Subcutaneous adipose tissue (tissue), 4 donors: ENCODE data around the gene PCSK2. TPM values are rescaled to one million over a fixed set of nuclear protein-coding genes. Genes with fewer than 3 reads are reported as not detected.

Source experiments
- small RNA-seq: library from RNA; depleted of rRNA; stranded (forward); fragments of <200 nt; gene quantifications from one replicate; pipeline ENCODE3, GENCODE V24; 2016
- total RNA-seq, 4 donors: library from RNA; depleted of rRNA; stranded (reverse); fragments of >200 nt; gene quantifications; one replicate each; pipeline ENCODE4 v1.1.0, GENCODE V29; 2016
- TF ChIP-seq, protein P1 (sequence below): fragments of 450-650 bp; IDR thresholded peaks from one replicate; pipeline ENCODE4 v1.5.1; 2016; ENCODE audit warnings: low read depth, mild to moderate bottlenecking, control low read depth, antibody characterized with exemption, moderate library complexity

Gene PCSK2
- total RNA-seq, 4 donors from 2014 or later = 0.19 TPM; not detected in 3

DNA sequence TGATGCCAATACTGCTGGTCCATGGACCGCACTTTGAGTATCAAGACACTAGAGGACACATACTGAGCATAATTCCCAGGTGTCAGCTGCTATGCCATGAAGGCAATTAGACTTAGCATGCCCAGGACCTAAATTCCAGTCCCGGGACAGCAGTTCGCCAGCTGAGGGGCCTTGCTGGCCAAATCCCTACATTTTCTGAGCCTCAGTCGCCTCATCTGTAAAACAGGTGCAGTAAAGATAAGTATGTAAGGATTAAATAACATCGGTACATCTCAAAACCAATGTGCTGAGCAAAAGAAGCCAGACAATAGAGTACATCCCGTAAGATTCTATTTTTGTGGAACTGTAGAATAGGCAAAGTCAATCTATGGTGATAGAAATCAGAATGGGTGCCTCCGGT is 303.3 kb downstream of the PCSK2 start:
- TF ChIP-seq, protein P1, sequence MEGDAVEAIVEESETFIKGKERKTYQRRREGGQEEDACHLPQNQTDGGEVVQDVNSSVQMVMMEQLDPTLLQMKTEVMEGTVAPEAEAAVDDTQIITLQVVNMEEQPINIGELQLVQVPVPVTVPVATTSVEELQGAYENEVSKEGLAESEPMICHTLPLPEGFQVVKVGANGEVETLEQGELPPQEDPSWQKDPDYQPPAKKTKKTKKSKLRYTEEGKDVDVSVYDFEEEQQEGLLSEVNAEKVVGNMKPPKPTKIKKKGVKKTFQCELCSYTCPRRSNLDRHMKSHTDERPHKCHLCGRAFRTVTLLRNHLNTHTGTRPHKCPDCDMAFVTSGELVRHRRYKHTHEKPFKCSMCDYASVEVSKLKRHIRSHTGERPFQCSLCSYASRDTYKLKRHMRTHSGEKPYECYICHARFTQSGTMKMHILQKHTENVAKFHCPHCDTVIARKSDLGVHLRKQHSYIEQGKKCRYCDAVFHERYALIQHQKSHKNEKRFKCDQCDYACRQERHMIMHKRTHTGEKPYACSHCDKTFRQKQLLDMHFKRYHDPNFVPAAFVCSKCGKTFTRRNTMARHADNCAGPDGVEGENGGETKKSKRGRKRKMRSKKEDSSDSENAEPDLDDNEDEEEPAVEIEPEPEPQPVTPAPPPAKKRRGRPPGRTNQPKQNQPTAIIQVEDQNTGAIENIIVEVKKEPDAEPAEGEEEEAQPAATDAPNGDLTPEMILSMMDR = no peak

DNA sequence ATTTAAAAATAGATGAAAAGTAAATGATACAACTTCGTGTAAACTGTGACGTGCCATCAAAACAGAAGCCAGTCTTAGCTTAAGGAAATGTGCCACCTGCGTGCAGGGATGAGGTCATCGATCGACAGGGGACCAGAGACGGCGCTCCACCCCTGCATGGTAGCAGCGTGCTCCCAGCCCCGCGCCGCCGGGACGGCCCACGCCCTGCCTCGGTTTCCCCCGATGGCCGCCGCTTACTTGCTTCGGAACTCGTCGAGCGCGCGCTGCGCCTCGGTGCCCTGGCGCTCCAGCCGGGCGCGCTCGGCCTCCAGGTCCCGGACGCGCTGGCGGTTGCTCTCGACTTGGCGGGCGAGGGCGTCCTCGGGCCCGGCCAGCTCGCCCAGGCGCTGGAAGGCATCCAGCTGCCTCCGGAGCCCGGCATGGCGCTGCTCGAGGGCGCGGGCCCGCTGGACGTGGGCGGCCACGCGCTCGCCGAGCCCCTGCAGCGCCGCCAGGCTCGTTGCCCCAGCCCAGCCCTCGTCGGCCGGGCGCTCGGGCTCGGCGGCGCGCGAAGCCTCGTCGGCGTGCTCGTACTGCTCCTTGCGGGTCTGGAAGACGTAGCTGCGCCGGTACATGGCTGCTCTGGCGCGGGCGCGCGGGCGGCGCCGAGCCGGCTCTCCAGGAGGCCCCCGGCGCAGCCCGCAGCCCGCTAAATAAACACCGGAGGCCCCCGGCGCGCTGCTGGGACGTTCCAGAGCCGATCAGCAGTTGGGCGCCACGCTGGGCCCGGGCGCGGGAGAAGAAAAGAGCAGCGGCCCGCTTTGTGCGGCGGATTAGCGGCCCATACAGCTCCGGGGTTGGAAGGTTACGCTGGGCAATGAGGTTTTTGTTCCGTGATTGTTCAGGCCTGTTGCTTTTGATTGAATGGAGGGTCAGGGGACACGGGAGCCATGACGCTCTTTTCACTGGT is 304.1 kb downstream of the PCSK2 start, which contains the start of gene BFSP1:
Gene BFSP1, minus strand, starts transcription at position 664 of the 949 bp plus-strand sequence. Its CDS starts 50 bp downstream, at position 614.
- TF ChIP-seq, protein P1 = no peak

DNA sequence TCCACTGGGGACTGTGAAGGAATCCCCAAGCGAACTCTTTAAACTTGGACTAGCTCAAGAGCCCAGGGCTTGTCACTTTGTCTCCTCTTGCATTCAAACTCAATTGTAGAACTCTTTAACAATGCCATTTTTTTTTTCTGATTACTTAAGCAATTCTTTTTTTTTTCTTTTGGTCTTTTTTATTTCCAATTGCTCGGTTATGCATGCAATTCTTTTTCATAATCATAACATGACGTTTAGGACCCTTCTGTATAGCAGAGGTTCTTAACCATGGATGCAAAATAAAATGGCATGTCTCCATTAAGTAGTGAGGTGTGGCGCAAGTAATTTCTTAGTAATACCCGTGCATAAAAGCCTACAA is 304.8 kb downstream of the PCSK2 start:
- TF ChIP-seq, protein P1 = no peak

DNA sequence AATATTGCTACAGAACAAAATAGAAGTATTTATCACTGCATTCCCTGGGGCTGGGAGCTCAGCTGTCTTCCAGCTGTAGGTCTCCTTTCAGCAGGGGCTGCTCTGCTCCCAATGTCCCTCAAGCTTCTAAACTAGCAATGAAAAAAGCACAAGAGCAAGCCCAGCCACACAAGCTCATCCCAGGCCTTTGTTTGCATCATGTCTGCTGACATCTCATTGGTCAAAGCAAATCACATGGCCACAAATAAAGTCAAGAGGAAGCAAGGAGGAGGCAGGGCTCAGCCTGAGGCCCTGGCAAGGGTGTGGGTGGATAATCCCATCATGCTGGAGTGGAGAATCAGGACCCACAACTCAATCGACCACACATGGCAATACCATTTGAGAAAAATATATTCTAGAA is 306.6 kb downstream of the PCSK2 start:
- TF ChIP-seq, protein P1 = no peak

DNA sequence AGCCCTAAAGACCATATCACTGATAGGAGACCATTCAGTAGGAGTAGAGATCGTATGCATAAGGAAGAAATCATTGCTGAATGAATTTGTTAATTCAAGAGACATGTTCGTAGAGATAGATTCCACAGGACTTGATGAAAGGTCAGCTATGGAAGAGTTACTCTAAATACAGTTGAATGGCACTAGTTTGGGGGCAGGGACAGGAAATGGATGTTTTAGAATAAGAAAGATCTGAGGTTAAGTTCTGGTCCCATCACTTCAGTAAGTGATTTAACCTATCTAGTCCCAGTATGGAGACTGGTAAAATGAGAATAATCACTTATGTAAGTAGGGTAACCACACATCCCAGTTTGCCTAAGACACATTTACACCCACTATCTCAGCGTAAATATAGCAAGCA is 307.2 kb downstream of the PCSK2 start:
- TF ChIP-seq, protein P1 = no peak

Small RNA genes within 50 kb of the gene (small RNA-seq; reads per million reads assigned to genes)
- not detected for gene AL359511.1
- not detected for gene RNU1-131P
- 0.36 reads per million for gene RNU6-27P
